Keratinocyte (primary cell): ENCODE data around the gene CMTM2.

Experiments
- CTCF ChIP-seq, 3 experiments: IDR thresholded peaks in 1 of 3; conservative IDR thresholded peaks in 1 of 3; optimal IDR thresholded peaks in 1 of 3; 2 replicates in 2 of 3; 3 replicates in 1 of 3; pipeline versions ENCODE3 to v1.5.1; 2011; ENCODE audit warnings: low read length in 3 of 3, mild to moderate bottlenecking in 3 of 3, moderate library complexity in 2 of 3, control low read depth in 1 of 3, inconsistent platforms in 1 of 3; ENCODE audit not compliant: insufficient read depth in 2 of 3; ENCODE audit errors: extremely low read depth in 1 of 3
- EZH2 ChIP-seq: IDR thresholded peaks from one replicate; pipeline ENCODE4 v1.6.1; 2012; ENCODE audit warnings: inconsistent platforms, mild to moderate bottlenecking, low read length, moderate library complexity

GRCh38 chr16:66591018-66591417, 11.8 kb downstream of the CMTM2 start:
- TF ChIP-seq CTCF (optimal IDR thresholded peaks at IDR 0.05 in 1 of 3, IDR thresholded peaks at IDR 0.05 in 1 of 3, conservative IDR thresholded peaks at IDR 0.05 in 1 of 3; ENCODE audit: extremely low read depth in 1 of 3, insufficient read depth in 2 of 3, low read length in 3 of 3) (no peak), EZH2 (no peak)
